Measurements from ENCODE around the gene LMBR1.

- TF ChIP-seq SUZ12 (IDR thresholded peaks at IDR 0.05; ENCODE audit: extremely low read depth, insufficient read depth, insufficient read length) (no peak), ZNF274 (IDR thresholded peaks at IDR 0.05; ENCODE audit: low read depth, low read length) (no peak), YY1 (IDR thresholded peaks at IDR 0.05; ENCODE audit: insufficient read depth, insufficient read length) (no peak)
Observed at GRCh38 chr7:156875766-156876165, 17.2 kb downstream of the LMBR1 start.

Measured in NT2/D1 (cell line).